ENCODE data around the gene HSD17B1.
"Not testable (repeated sequence)": the region's sequence is repeated elsewhere in the genome, so short reads cannot be mapped to it uniquely, and the experiment has no call there.

The HSD17B1 gene

GRCh38 chr17:42552736-42553135 lies at the start of gene HSD17B1:
Gene HSD17B1 (plus strand): TSS chr17:42552923. CDS start chr17:42552934, 11 bp downstream.
- DNase-seq (ENCODE audit: low spot score), result not testable (repeated sequence)

DNA sequence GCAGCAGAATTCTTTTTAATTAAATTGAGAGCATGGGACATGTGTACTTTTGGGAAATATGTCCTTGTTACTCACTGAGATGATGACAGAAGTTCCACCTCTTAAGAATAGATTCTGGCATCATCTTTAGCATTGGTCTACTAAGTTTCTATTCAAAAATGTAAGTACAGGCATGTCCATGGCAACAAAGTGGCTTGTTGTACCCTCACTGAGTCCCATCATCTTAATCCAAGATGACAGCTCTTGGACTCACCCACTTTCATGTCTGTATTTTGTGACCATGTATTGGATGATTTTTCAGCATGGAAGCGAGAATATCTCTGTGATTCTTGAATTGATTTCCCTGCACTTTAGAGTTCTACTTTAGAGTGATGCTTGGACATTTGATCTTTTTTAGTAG lies 49.8 kb upstream of the HSD17B1 start:
- DNase-seq (ENCODE audit: low spot score), result no peak

GRCh38 chr17:42507671-42508070 lies 45.1 kb upstream of the HSD17B1 start:
- no peak for DNase-seq (ENCODE audit: low spot score)

DNA sequence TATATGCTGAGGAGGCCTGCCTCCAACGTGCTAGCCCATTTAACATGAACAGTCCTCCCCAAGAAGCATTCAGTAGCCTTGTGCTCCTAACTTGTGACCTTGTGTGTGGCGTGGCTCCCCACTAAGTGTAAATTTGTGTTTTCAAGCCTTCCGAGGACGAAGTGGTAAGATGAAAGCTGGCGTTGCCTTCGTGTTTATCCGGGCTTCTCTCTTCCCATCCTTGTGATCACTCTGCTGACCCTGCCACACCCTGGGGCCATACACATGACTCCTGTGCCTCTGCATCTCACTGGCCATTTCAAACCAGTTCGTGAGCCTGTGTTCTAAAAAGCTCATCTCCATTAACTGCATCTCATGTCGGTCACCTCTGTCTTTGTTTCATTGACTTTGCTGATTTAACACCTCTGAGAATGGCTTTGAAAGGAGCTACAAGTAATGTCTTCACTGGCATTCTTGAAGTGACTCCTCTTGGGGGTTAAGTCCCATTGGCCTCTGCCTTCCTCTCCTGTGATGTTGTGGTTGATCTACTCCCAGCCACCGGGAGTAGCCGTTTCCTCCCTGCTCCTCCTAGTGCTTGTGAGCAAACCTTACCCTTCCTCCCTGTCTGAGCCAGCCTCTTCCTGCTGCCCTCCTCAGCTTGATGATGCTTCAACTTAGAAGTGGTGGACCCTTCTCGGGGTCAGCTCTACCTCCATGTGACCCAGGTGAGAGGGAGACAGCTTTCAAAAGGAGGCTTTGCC lies 44.1 kb upstream of the HSD17B1 start:
- DNase-seq (ENCODE audit: low spot score), result no peak

GRCh38 chr17:42509409-42509808 lies 43.3 kb upstream of the HSD17B1 start:
- DNase-seq (ENCODE audit: low spot score), result no peak

GRCh38 chr17:42509841-42510240 lies 42.9 kb upstream of the HSD17B1 start:
- DNase-seq (ENCODE audit: low spot score), result no peak

DNA sequence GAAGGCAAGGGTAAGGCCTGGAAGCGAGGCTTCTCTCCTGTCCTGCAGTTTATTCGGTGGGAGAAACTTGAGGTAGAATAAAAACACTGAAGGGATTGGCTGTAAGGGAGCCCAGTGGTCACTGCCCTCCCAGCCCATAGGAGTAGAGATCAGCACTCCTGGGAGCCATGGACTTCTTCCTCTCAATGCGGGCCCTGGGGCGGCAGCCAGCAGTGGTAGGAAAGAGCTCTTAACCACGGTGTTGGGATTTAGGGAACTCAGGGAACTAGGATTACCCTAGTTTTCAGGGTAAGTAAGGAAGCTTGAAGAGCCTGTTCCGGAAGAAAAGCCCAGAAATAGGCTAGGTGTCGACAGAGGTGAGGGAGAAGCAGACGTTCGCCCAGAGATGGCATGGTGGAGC lies 40.5 kb upstream of the HSD17B1 start:
- no peak for DNase-seq (ENCODE audit: low spot score)

- DNase-seq (ENCODE audit: low spot score), result no peak
These were observed 39.9 kb upstream of the HSD17B1 start for GRCh38 chr17:42512733-42513251.

DNA sequence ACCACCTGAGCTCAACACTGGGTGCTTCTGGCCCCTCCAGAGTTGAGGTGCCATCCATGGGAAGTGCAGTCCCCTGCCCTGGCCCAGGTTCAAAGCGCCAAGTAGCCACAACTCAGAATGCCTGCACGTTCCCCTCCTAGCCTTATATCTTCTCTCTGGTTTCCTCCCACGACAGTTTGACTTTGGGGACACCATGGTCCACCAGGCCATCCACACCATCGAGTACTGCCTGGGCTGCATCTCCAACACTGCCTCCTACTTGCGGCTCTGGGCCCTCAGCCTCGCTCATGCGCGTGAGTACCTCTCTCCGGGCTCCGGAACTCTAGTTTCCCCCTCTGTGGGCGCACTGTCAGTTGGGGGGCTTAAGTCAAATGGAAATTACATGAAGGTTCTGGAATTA lies 39.0 kb upstream of the HSD17B1 start:
- no peak for DNase-seq (ENCODE audit: low spot score)

DNA sequence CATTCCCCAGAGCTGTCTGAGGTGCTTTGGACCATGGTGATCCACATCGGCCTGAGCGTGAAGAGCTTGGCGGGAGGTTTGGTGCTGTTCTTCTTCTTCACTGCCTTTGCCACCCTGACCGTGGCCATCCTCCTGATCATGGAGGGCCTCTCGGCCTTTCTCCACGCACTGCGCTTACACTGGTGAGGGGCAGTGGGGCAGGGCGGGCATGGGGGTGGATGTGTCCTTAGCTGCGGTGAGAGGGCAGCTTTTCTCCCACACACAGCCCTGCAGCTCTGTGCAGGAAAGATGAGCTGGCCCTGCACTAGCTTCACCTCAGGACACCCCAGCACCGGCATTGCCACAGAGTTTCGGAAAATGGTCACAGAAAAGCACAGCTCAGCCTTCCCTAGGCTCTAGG lies 38.4 kb upstream of the HSD17B1 start:
- no peak for DNase-seq (ENCODE audit: low spot score)

DNA sequence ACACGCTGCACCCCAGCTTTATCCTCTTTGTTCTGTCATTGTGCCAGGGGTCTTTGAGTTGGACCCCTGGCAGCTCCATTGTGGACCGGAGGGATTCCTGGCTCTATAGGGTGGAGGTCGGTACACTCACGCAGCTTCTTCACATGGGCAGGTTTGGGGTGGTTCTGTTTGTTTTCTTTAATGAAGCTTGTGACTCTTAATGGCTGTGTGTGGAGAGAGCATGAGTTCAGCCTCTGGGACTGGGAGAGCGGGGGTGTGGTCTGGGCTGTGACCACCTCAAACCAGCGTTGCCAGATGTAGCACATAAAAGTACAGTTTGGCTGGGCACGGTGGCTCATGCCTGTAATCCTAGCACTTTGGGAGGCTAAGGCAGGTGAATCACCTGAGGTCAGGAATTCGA lies 37.9 kb upstream of the HSD17B1 start:
- DNase-seq (ENCODE audit: low spot score), result no peak

DNA sequence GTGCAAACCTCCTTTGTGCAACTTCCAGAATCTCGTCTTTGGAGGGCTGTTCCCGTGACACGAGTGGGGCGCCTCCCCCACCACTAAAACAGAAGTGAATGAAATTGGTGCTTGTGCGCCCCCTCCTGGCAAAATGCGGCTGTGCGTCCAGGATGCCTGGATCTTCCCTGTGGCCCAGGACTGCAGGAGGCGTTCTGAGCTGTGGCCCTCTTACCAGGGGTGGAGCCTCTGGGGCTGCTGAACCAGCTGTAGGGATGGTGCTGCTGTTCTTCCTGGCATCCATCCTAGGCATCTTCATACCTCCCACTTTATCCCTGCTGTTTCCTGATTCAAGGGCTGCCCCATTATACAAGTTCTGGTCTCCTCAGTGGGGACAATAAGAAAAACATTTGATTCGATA lies 35.2 kb upstream of the HSD17B1 start:
- DNase-seq (ENCODE audit: low spot score), result peak; percentile 97

DNA sequence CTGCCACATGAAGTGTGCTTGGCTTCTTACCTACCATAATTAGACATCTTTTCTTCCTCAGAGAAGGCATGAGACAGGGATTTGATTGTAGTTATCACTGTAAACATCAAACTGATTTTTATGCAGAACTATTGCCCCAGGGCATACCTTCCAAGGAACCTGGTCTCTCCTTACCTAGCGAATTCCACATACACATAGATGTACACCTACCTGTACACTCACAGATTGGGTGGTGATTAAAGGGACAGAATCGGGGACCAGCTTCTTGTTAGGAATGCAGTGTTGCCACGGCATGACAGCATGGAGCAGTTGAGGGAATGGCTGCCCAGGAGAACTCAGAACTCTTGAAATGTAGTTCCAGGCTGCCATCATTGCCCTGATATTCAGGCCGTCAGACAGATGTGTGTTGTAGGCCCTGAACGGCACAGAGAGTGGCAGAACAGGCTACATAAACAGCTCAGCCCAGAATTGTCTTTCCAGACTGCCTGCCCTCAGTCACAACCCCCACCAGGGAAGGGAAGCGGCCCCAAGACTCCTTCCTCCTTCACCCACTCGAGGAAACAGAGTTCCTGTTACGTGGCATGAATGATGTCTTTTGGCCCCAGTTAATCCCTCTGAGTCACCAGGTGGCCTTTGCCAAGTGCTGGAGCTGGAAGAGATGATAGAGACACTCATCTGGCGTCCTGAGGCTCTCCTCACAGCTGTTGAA lies 34.5 kb upstream of the HSD17B1 start:
- DNase-seq (ENCODE audit: low spot score), result peak; percentile 83

- DNase-seq (ENCODE audit: low spot score), result no peak
These were observed 33.8 kb upstream of the HSD17B1 start for GRCh38 chr17:42518755-42519545.

DNA sequence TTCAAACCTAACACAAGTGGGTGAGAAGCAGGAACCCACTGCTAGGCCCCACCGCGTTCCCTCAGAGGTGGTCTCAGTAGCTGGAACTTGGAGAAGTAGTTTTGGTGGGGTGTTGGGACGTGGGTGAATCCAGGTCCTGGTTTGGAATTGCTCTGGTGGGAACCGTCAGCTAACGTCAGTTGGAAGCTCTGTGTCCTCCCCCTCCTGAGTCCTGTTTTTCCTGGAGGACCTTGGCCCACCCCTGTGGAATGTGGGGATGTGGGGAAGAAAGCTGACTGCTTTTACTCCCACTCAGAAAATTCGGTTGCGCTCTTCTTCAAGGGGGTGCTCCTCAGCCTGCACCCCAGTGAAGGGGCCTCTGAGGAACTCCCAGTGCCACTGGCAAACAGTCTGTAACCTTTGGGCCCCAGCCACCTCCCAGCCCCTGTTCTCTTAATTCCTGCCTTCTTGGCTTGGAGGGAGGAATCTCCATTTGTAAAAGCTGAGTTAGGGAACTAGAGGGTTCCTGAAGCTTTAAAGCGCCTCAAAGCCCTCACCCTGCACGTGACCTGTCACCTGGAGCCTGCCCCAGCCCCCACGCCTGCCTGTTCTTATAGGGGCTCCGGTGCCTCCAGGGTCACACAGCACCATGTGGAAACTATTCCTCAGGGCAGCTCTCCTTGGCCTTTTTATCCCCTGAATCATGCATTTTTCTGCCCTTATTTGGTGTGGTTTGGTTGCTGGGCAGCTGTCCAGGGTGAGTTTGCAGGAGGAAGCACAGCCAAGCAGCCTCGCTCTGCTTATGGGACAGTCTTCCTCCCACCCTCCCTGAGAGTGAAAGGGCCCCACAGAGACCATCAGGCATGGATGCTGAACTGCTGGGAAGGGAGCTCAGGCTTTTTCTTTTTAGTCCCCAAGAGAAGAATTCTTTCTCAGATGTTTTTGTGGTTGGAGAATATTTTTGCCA lies 32.9 kb upstream of the HSD17B1 start:
- peak; percentile 89 for DNase-seq (ENCODE audit: low spot score)

- no peak for DNase-seq (ENCODE audit: low spot score)
These were observed 32.2 kb upstream of the HSD17B1 start for GRCh38 chr17:42520540-42520951.

GRCh38 chr17:42521036-42521435 lies 31.7 kb upstream of the HSD17B1 start:
- no peak for DNase-seq (ENCODE audit: low spot score)

DNA sequence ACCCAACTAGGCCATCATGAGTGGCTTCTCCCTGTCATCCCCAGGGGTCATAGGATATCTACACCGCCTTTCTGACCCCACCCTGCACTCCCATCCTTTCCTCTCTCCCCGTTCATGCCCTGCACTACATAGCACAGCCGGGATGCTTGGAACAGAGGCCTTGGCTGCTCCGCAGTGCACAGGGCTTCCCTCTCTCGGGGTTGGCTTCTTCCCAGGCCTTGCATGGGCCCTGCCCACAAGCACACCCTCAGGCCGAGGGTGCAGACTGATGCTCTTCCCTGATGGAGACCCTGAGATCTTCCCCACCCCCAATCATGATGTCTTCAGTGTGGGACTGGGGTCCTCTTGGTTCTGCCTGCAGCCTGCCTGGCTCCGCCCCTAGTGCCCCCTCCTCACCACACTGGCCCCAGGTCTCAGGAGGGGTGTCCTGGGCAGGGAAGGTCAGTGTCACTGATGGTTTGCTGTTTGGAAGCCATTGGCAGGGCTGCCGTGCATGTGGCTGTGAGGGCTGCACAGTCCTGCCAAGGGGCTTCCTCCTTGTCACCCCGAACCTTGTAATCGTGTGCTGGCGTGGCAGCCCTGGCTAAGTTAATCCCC lies 31.0 kb upstream of the HSD17B1 start:
- DNase-seq (ENCODE audit: low spot score), result no peak

DNA sequence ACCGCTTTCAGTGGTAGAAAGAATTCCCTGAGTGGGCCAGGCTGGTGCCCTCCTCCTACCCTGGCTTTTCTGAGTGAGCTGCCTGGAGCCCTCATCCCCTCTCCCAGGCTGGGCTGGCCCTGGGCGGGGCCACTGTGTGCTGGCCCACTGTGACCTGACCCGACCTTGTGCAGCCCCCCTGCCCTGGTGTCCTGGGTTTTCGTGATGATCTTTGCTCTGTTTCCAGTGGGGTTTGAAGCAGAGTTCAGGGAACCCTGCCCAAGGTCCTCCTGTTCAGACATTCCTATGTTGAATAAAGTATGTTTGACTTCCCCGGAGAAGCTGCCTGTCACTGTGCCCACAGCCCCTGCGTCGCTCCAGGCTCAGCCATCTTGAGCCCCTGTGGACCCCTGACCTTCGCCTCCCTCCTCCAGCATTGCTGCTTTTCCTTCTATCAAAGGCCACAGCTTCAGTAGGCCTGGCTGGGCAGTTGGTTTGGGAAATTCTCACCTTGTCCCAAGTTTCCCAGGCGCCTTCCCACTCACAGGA lies 30.4 kb upstream of the HSD17B1 start:
- DNase-seq (ENCODE audit: low spot score), result no peak

DNA sequence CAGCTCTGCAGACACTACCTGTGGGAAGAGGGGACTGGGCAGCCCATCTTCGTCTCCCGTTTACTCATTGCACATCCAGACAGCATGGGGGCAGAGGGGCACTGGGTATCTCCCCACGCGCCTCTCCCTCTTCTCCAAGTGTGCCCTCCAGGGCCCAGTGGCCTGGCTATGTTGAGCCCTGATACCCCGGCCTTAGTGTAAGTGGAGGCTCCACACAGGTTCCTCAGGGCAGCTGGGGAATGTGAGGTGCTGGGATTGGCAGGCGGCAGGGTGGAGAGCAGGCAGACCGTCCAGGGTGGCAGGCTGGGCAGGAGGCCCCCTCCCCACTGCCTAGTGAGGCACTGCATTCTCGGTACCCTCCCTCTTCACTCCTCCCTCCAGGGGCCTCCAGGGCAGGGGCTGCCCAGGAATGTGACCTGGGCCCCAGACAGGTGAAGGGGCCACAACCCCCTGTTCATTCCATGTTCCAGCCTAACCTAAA lies 29.9 kb upstream of the HSD17B1 start:
- no peak for DNase-seq (ENCODE audit: low spot score)

DNA sequence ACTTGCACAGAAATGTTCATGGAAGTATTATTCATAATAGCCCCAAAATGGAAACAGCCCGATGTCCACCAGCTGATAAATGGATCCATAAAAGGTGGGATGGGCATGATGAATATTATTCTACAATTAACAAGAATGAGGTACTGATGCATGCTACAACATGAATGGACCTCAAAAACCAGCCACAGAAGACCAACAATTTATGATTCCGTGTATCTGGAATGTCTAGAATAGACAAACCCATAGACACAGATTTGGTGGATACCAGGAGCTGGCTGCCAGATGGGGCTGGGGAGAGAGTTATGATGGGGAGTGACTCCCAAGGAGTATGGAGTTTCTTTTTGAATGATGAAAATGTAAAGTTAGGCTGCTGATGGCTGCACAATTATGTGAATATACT lies 27.5 kb upstream of the HSD17B1 start:
- DNase-seq (ENCODE audit: low spot score), result peak; percentile 48

Data from AG20443 (cell line).